Natural killer cell (primary cell): ENCODE measurements around the gene CSTB. TPM values are rescaled to one million over a fixed set of nuclear protein-coding genes. Genes with fewer than 3 reads are reported as not detected.

Experiments used
- ATAC-seq, 3 donors: fragments of 150-1000 bp in 2 of 3; fragments of 200-7000 bp in 1 of 3; cut with Tn5 transposase; 1 replicate in 1 of 3; 2 replicates in 2 of 3; pipeline ENCODE4 v1.10.0; 2021; ENCODE audit warnings: mild to moderate bottlenecking in 2 of 3, moderate library complexity in 2 of 3
- DNase-seq, 2 donors: peaks; one replicate each; pipeline versions ENCODE4 v3.0.0 to v3.0.0-alpha.2; 2013 to 2021; ENCODE audit warnings: mixed read lengths in 1 of 2
- H3K27ac ChIP-seq: one replicate; pipeline ENCODE4 v1.5.1; 2013; ENCODE audit warnings: mild to moderate bottlenecking, low read length
- H3K27me3 ChIP-seq: one replicate; pipeline ENCODE4 v1.6.1; 2013; ENCODE audit warnings: low read length; ENCODE audit not compliant: control insufficient read depth, insufficient read depth
- H3K36me3 ChIP-seq: one replicate; pipeline ENCODE4 v1.6.1; 2013; ENCODE audit warnings: low read length; ENCODE audit not compliant: control insufficient read depth, insufficient read depth
- H3K4me1 ChIP-seq: one replicate; pipeline ENCODE4 v1.6.1; 2013; ENCODE audit warnings: low read length; ENCODE audit not compliant: control insufficient read depth, insufficient read depth
- H3K4me3 ChIP-seq: one replicate; pipeline ENCODE4 v1.5.1; 2013; ENCODE audit warnings: low read length
- H3K9me3 ChIP-seq: one replicate; pipeline ENCODE4 v1.6.1; 2013; ENCODE audit warnings: low read length; ENCODE audit not compliant: control insufficient read depth, insufficient read depth
- H3K27ac Mint-ChIP-seq, 2 donors: one replicate each; pipeline ENCODE4 v1.8.0; 2022; ENCODE audit warnings: mild to moderate bottlenecking in 2 of 2, mixed read lengths in 2 of 2, moderate library complexity in 1 of 2
- H3K27me3 Mint-ChIP-seq, 2 donors: one replicate each; pipeline ENCODE4 v1.8.0; 2022; ENCODE audit warnings: low read depth in 2 of 2, mixed read lengths in 2 of 2
- H3K36me3 Mint-ChIP-seq: one replicate; pipeline ENCODE4 v1.8.0; 2022; ENCODE audit warnings: mixed read lengths
- H3K4me1 Mint-ChIP-seq, 2 donors: one replicate each; pipeline ENCODE4 v1.8.0; 2022; ENCODE audit warnings: mixed read lengths in 2 of 2
- H3K4me3 Mint-ChIP-seq: one replicate; pipeline ENCODE4 v1.8.0; 2022; ENCODE audit warnings: mild to moderate bottlenecking, moderate library complexity, mixed read lengths
- H3K9me3 Mint-ChIP-seq, 2 donors: one replicate each; pipeline ENCODE4 v1.8.0; 2022; ENCODE audit warnings: mixed read lengths in 2 of 2
- CTCF ChIP-seq: fragments of 200-600 bp; IDR thresholded peaks from one replicate; pipeline ENCODE4 v1.8.0; 2022; ENCODE audit warnings: antibody characterized with exemption
- WGBS: methylation state at CpG from one replicate; pipeline ENCODE4 v1.1.7; 2013; ENCODE audit warnings: missing lambda C conversion rate; ENCODE audit not compliant: insufficient coverage; 5-methylcytosine and 5-hydroxymethylcytosine counted together
- intact Hi-C: fragments of 100-400 bp; cut with micrococcal nuclease; formaldehyde crosslinking; loops from one replicate; pipeline ENCODE4 v1.14.2; 2022
- total RNA-seq, 4 donors: library from RNA; stranded (reverse); fragments of 120-200 nt in 1 of 4; gene quantifications; one replicate each; pipeline versions ENCODE4 v1.2.3 to v1.2.4, GENCODE V29; 2013 to 2022

CSTB gene
- total RNA-seq, 3 donors from 2014 or later (not counting 1 experiment from before 2014, with no cell fraction given): 18.5 to 23.1 (median 22.7) TPM

DNA sequence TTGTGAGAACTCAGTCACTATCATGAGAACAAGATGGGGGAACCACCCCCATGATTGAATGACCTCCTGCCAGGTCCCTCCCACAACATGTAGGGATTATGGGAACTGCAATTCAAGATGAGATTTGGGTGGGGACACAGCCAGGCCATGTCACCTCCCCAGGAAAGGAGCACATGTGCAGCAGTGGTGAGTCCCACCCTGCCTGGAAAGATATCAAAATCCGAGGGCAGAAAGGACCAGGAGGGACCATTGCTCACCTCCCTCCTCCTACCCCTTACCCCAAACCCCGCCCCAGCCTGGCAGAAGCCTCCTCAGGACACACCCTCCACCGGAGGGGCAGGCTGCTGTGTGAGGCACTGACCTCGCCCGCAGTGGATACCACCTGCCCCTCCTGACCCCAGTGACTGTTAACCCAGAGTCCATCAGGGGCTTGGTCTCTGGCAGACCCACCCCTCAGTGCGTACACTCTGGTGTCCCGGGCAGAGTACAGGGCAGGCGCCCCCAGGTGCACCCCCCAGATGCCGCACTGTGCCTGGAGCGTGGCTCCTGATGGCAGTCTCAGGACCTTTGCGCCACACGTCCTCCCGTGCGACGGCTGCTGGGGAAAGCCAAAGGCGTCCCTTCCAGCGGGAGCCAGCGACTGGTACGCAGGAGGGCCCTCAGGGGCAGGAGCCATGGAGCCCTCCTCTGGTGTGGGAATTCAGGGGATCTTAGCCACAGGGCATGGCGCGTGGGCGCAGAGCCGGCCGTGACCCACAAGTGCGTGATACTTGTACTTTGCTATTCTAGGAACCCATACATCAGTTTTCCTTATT lies 36.3 kb downstream of the CSTB start:
- Histone ChIP-seq H3K9me3 (no peaks in the 10 kb centered on the region), H3K4me1 (peaks cover 24% of the 10 kb centered on the region), H3K36me3 (peaks cover 16% of the 10 kb centered on the region), H3K27ac (no peak overlapping the region), H3K27me3 (no peaks in the 10 kb centered on the region), H3K4me3 (no peak overlapping the region)
- Mint-ChIP-seq H3K4me3 (no peak overlapping the region), H3K9me3 (no peaks in the 10 kb centered on the region), H3K4me1 (peaks cover 10 to 17% of the 10 kb centered on the region in 2 donors), H3K27ac (peak overlapping the region in 1 of 2 donors; percentile 64), H3K36me3 (no peaks in the 10 kb centered on the region), H3K27me3 (no peaks in the 10 kb centered on the region)
- 93% methylated on average over 24 of the region's 25 CpGs for WGBS
- ATAC-seq (peak in 2 of 3 donors; percentile 14 to 38), DNase-seq (peak in 1 of 2 donors; percentile 46)
- intact Hi-C loops: no loop called here
- no peak for TF ChIP-seq CTCF

- no peak for DNase-seq
- no peaks in the 10 kb centered on the region for H3K27me3 ChIP-seq
- Mint-ChIP-seq H3K4me1 (peaks cover 17 to 19% of the 10 kb centered on the region in 2 donors), H3K36me3 (no peaks in the 10 kb centered on the region), H3K4me3 (no peak overlapping the region), H3K27ac (no peak overlapping the region), H3K27me3 (no peaks in the 10 kb centered on the region), H3K9me3 (no peaks in the 10 kb centered on the region)
- no peak overlapping the region for H3K4me3 ChIP-seq
- H3K4me1 ChIP-seq: peaks cover 37% of the 10 kb centered on the region
- 97% methylated on average over 35 of the region's 35 CpGs for WGBS
- H3K36me3 ChIP-seq: peaks cover 6% of the 10 kb centered on the region
- no peak for ATAC-seq
- no peak for TF ChIP-seq CTCF
- intact Hi-C loops: no loop called here
- no peak overlapping the region for H3K27ac ChIP-seq
- H3K9me3 ChIP-seq: no peaks in the 10 kb centered on the region
These were observed 38.8 kb downstream of the CSTB start for GRCh38 chr21:43737158-43737950.

GRCh38 chr21:43736224-43736883 lies 39.8 kb downstream of the CSTB start:
- peaks cover 18 to 19% of the 10 kb centered on the region in 2 donors for H3K4me1 Mint-ChIP-seq
- Histone ChIP-seq H3K27ac (no peak overlapping the region), H3K9me3 (no peaks in the 10 kb centered on the region), H3K4me3 (no peak overlapping the region), H3K36me3 (peaks cover 6% of the 10 kb centered on the region), H3K4me1 (peaks cover 40% of the 10 kb centered on the region), H3K27me3 (no peaks in the 10 kb centered on the region)
- no peak overlapping the region for H3K27ac Mint-ChIP-seq
- DNase-seq (no peak), ATAC-seq (no peak)
- TF ChIP-seq CTCF: no peak
- H3K36me3 Mint-ChIP-seq: no peaks in the 10 kb centered on the region
- WGBS: 93% methylated on average over 25 of the region's 25 CpGs
- no peak overlapping the region for H3K4me3 Mint-ChIP-seq
- no peaks in the 10 kb centered on the region for H3K27me3 Mint-ChIP-seq
- H3K9me3 Mint-ChIP-seq: no peaks in the 10 kb centered on the region
- intact Hi-C loops: no loop called here
